Measurements from ENCODE around the gene WHAMM. TPM values are rescaled to one million over a fixed set of nuclear protein-coding genes. Genes with fewer than 3 reads are reported as not detected.
"Not testable (repeated sequence)": the region's sequence is repeated elsewhere in the genome, so short reads cannot be mapped to it uniquely, and the experiment has no call there.

WHAMM gene
- total RNA-seq, 1 donor from 2014 or later = 9.4 TPM

DNA sequence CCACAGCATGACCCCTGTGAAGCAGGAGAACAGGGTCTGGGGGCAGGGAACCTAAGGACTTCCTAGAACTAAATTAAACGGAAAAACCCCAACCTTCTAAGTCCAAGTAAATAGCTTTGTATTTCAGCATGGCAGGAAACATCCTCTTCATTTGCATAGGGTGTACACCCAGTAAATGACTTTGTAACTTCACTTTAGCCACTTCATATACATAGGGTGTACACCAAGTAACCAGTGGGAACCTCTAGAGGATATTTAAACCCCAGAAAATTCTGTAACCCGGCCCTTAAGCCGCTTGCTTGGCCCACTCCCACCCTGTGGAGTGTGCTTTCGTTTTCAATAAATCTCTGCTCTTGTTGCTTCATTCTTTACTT, 45.3 kb upstream of the WHAMM start:
- H3K4me1 Mint-ChIP-seq (ENCODE audit: low read depth, unreplicated experiment) = peaks cover 7% of the 10 kb centered on the region
- H3K79me2 ChIP-seq (ENCODE audit: insufficient read depth, low read length) = peaks cover 2% of the 10 kb centered on the region
- FAIRE-seq (no peak), DNase-seq (ENCODE audit: low read depth) (no peak)
- H3K9me3 Mint-ChIP-seq (ENCODE audit: unreplicated experiment) = no peaks in the 10 kb centered on the region
- peaks cover 8% of the 10 kb centered on the region for H3K36me3 ChIP-seq (ENCODE audit: insufficient read depth, low read length)
- no peaks in the 10 kb centered on the region for H3K27me3 Mint-ChIP-seq (ENCODE audit: low read depth, unreplicated experiment)
- H3K27ac Mint-ChIP-seq (ENCODE audit: unreplicated experiment) = no peak overlapping the region
- peaks cover 29% of the 10 kb centered on the region for H3K36me3 Mint-ChIP-seq (ENCODE audit: low read depth, unreplicated experiment)
- no peak overlapping the region for H3K4me2 ChIP-seq (ENCODE audit: low read length)
- peaks cover 24% of the 10 kb centered on the region for H4K20me1 ChIP-seq (ENCODE audit: insufficient read depth, low read length)
- no peak overlapping the region for H2AFZ ChIP-seq (ENCODE audit: low read depth, low read length)
- no peaks in the 10 kb centered on the region for H3K4me1 ChIP-seq (ENCODE audit: insufficient read depth, low read length)
- H3K4me3 Mint-ChIP-seq (ENCODE audit: unreplicated experiment) = no peak overlapping the region
- no peak overlapping the region for H3K27ac ChIP-seq (ENCODE audit: low read depth, low read length)
- no peak overlapping the region for H3K9ac ChIP-seq (ENCODE audit: low read length)
- H3K4me3 ChIP-seq (ENCODE audit: insufficient read depth, low read depth, low read length) = no peak overlapping the region
- H3K27me3 ChIP-seq (ENCODE audit: insufficient read depth, low read length) = no peaks in the 10 kb centered on the region
- TF ChIP-seq CTCF (IDR thresholded peaks at IDR 0.05; ENCODE audit: insufficient read depth, low read depth, low read length) (no peak), EZH2 (IDR thresholded peaks at IDR 0.05; ENCODE audit: insufficient read depth, low read length) (no peak)
- no peaks in the 10 kb centered on the region for H3K9me3 ChIP-seq (ENCODE audit: insufficient read depth, low read depth, low read length)

GRCh38 chr15:82764740-82765139, 44.7 kb upstream of the WHAMM start:
- TF ChIP-seq CTCF (IDR thresholded peaks at IDR 0.05; ENCODE audit: insufficient read depth, low read depth, low read length) = no peak
- no peak for TF ChIP-seq EZH2 (IDR thresholded peaks at IDR 0.05; ENCODE audit: insufficient read depth, low read length)
- Histone ChIP-seq H3K9me3 (ENCODE audit: insufficient read depth, low read depth, low read length) (no peaks in the 10 kb centered on the region), H2AFZ (ENCODE audit: low read depth, low read length) (no peak overlapping the region), H3K27ac (ENCODE audit: low read depth, low read length) (no peak overlapping the region), H3K27me3 (ENCODE audit: insufficient read depth, low read length) (no peaks in the 10 kb centered on the region), H3K4me3 (ENCODE audit: insufficient read depth, low read depth, low read length) (no peak overlapping the region), H3K4me1 (ENCODE audit: insufficient read depth, low read length) (no peaks in the 10 kb centered on the region), H3K4me2 (ENCODE audit: low read length) (no peak overlapping the region), H3K9ac (ENCODE audit: low read length) (no peak overlapping the region), H3K79me2 (ENCODE audit: insufficient read depth, low read length) (no peaks in the 10 kb centered on the region), H4K20me1 (ENCODE audit: insufficient read depth, low read length) (peaks cover 23% of the 10 kb centered on the region), H3K36me3 (ENCODE audit: insufficient read depth, low read length) (peaks cover 8% of the 10 kb centered on the region)
- Mint-ChIP-seq H3K27ac (ENCODE audit: unreplicated experiment) (no peak overlapping the region), H3K9me3 (ENCODE audit: unreplicated experiment) (no peaks in the 10 kb centered on the region), H3K4me1 (ENCODE audit: low read depth, unreplicated experiment) (peaks cover 9% of the 10 kb centered on the region), H3K36me3 (ENCODE audit: low read depth, unreplicated experiment) (peaks cover 29% of the 10 kb centered on the region), H3K27me3 (ENCODE audit: low read depth, unreplicated experiment) (no peaks in the 10 kb centered on the region), H3K4me3 (ENCODE audit: unreplicated experiment) (no peak overlapping the region)
- FAIRE-seq = no peak
- no peak for DNase-seq (ENCODE audit: low read depth)

DNA sequence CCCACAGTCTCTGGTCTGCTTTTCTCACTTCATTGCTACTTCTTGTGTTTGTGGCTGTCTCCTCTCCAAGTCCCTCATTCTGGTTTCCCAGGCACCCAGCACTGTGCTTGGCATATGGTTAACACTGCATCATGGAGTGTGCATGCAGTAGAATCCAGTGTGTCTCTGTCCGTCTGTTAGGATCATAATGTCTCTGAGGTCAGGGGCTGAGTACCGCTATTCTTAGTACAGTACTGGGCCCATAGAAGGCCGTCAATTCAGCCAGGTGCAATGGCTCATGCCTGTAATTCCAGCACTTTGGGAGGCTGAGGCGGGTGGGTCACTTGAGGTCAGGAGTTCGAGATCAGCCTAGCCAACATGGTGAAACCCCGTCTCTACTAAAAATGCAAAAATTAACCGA, 43.2 kb upstream of the WHAMM start:
- H2AFZ ChIP-seq (ENCODE audit: low read depth, low read length); H3K36me3 ChIP-seq (ENCODE audit: insufficient read depth, low read length); H3K4me1 Mint-ChIP-seq (ENCODE audit: low read depth, unreplicated experiment); H3K9me3 ChIP-seq (ENCODE audit: insufficient read depth, low read depth, low read length); H3K4me3 ChIP-seq (ENCODE audit: insufficient read depth, low read depth, low read length); H3K9ac ChIP-seq (ENCODE audit: low read length); H3K27ac ChIP-seq (ENCODE audit: low read depth, low read length); FAIRE-seq; H3K27ac Mint-ChIP-seq (ENCODE audit: unreplicated experiment); H3K79me2 ChIP-seq (ENCODE audit: insufficient read depth, low read length); H3K27me3 Mint-ChIP-seq (ENCODE audit: low read depth, unreplicated experiment); DNase-seq (ENCODE audit: low read depth); H3K4me3 Mint-ChIP-seq (ENCODE audit: unreplicated experiment); H3K27me3 ChIP-seq (ENCODE audit: insufficient read depth, low read length); H3K4me2 ChIP-seq (ENCODE audit: low read length); H3K4me1 ChIP-seq (ENCODE audit: insufficient read depth, low read length); H3K9me3 Mint-ChIP-seq (ENCODE audit: unreplicated experiment): not testable (repeated sequence)
- peaks cover 13% of the 10 kb centered on the region for H4K20me1 ChIP-seq (ENCODE audit: insufficient read depth, low read length)
- peaks cover 29% of the 10 kb centered on the region for H3K36me3 Mint-ChIP-seq (ENCODE audit: low read depth, unreplicated experiment)

All from astrocyte (in vitro differentiated cells and primary cell).